K562 (cell line): Measurements from ENCODE around the gene PCSK5. TPM values are rescaled to one million over a fixed set of nuclear protein-coding genes. Genes with fewer than 3 reads are reported as not detected.

Source experiments
- ATAC-seq: fragments of 200-7000 bp; cut with Tn5 transposase; 3 replicates; pipeline ENCODE4 v1.9.1; 2020; ENCODE audit warnings: moderate library complexity
- BruUV-seq: library from RNA; stranded (reverse); fragments of 400-500 nt; replicated peaks from 2 replicates; lab custom pipeline; 2021; lab: Mats Ljungman, UMichigan
- CTCF ChIA-PET: fragments of 300-600 bp; formaldehyde crosslinking; extraction: SDS; loops from one replicate; lab custom pipeline; 2021; ENCODE audit warnings: low intra/inter-chr PET ratio; lab: Yijun Ruan, JAX
- POLR2A ChIA-PET: fragments of 300-600, 350-650 bp; sonication (Branson Sonifier 250); formaldehyde crosslinking; extraction: SDS; loops from one replicate; lab custom pipeline; 2021; ENCODE audit warnings: antibody characterized with exemption, inconsistent platforms; lab: Yijun Ruan, JAX
- DNase-seq, 4 experiments: peaks; one replicate each; pipeline versions ENCODE4 v3.0.0 to v3.0.0-alpha.2; 2011 to 2018; ENCODE audit warnings: low spot score in 3 of 4, mixed read lengths in 3 of 4; ENCODE audit errors: extremely low read depth in 1 of 4
- FAIRE-seq: peaks from 2 replicates; lab custom pipeline; 2011; peaks lifted over from hg19 to GRCh38; lab: Jason Lieb, UNC
- H2AFZ ChIP-seq: 2 replicates; pipeline ENCODE4 v1.6.0; 2011; ENCODE audit warnings: low read depth, low read length, control low read depth, inconsistent platforms
- H3K27ac ChIP-seq: fragments of 200-600 bp; 3 replicates; pipeline ENCODE4 v1.8.0; 2011; ENCODE audit warnings: low read depth, mild to moderate bottlenecking, control low read depth, inconsistent platforms, low read length, moderate library complexity, mixed read lengths; ENCODE audit errors: extremely low read depth
- H3K27me3 ChIP-seq, 2 experiments: fragments of 300-600 bp in 1 of 2; 2 replicates in 1 of 2; 3 replicates in 1 of 2; pipeline versions ENCODE4 v1.6.0 to v1.8.0; 2011; ENCODE audit warnings: inconsistent platforms in 2 of 2, low read length in 2 of 2, mild to moderate bottlenecking in 1 of 2, mixed read lengths in 1 of 2, moderate library complexity in 1 of 2; ENCODE audit not compliant: control insufficient read depth in 2 of 2, insufficient read depth in 2 of 2
- H3K36me3 ChIP-seq: fragments of 300-600 bp; 3 replicates; pipeline ENCODE4 v1.8.0; 2011; ENCODE audit warnings: mild to moderate bottlenecking, low read length, inconsistent platforms; ENCODE audit not compliant: control insufficient read depth, insufficient read depth
- H3K4me1 ChIP-seq, 2 experiments: fragments of 200-600 bp in 1 of 2; replicated peaks in 1 of 2; 2 replicates in 1 of 2; 3 replicates in 1 of 2; pipeline versions ENCODE4 v1.5.1 to v1.8.0; 2011; ENCODE audit warnings: inconsistent platforms in 2 of 2, low read length in 2 of 2, mild to moderate bottlenecking in 1 of 2, mixed read lengths in 1 of 2, moderate library complexity in 1 of 2; ENCODE audit not compliant: control insufficient read depth in 2 of 2, insufficient read depth in 2 of 2
- H3K4me2 ChIP-seq: 2 replicates; pipeline ENCODE4 v1.6.1; 2011; ENCODE audit warnings: low read length, control low read depth, inconsistent platforms, mixed read lengths; ENCODE audit not compliant: insufficient read depth
- H3K4me3 ChIP-seq: fragments of 200-600 bp; sonication (generic), shearing (Covaris generic); 2 replicates; pipeline ENCODE4 v1.5.1; 2016; ENCODE audit warnings: control low read depth, inconsistent platforms
- H3K79me2 ChIP-seq: fragments of 200-600 bp; 3 replicates; pipeline ENCODE4 v1.8.0; 2011; ENCODE audit warnings: low read length, inconsistent platforms; ENCODE audit not compliant: control insufficient read depth, insufficient read depth
- H3K9ac ChIP-seq, 2 experiments: 2 replicates each; pipeline versions ENCODE4 v1.6.0 to v1.6.1; 2011; ENCODE audit warnings: low read depth in 2 of 2, low read length in 2 of 2, control low read depth in 1 of 2, inconsistent platforms in 1 of 2, mild to moderate bottlenecking in 1 of 2, mixed read lengths in 1 of 2; ENCODE audit not compliant: insufficient read depth in 1 of 2
- H3K9me1 ChIP-seq: one replicate; pipeline ENCODE4 v1.6.0; 2011; ENCODE audit warnings: inconsistent platforms, mild to moderate bottlenecking, low read length, moderate library complexity; ENCODE audit not compliant: control insufficient read depth, insufficient read depth
- H3K9me3 ChIP-seq: replicated peaks from 2 replicates; pipeline ENCODE4 v1.5.1; 2011; ENCODE audit warnings: low read depth, low read length, inconsistent platforms; ENCODE audit not compliant: control insufficient read depth, insufficient read depth
- H4K20me1 ChIP-seq: replicated peaks from 2 replicates; pipeline ENCODE4 v1.6.1; 2011; ENCODE audit warnings: low read length, inconsistent platforms, mixed read lengths; ENCODE audit not compliant: control insufficient read depth, insufficient read depth
- BCLAF1 ChIP-seq, 2 experiments: fragments of 450-650 bp in 1 of 2; IDR thresholded peaks; 2 replicates each; pipeline ENCODE4 v1.6.1; 2011 to 2017; ENCODE audit warnings: low read depth in 2 of 2, antibody characterized with exemption in 1 of 2, borderline replicate concordance in 1 of 2, low read length in 1 of 2, mild to moderate bottlenecking in 1 of 2, mixed read lengths in 1 of 2; ENCODE audit not compliant: control insufficient read depth in 1 of 2
- E2F6 ChIP-seq, 2 experiments: IDR thresholded peaks; 2 replicates each; pipeline ENCODE4 v1.6.1; 2011; ENCODE audit warnings: borderline replicate concordance in 1 of 2, control low read depth in 1 of 2, low read depth in 1 of 2, low read length in 1 of 2, mild to moderate bottlenecking in 1 of 2, mixed read lengths in 1 of 2, moderate library complexity in 1 of 2; ENCODE audit not compliant: insufficient read depth in 1 of 2, insufficient read length in 1 of 2, poor library complexity in 1 of 2, severe bottlenecking in 1 of 2; ENCODE audit errors: extremely low read depth in 1 of 2
- HMBOX1 ChIP-seq: sonication (generic); IDR thresholded peaks from 2 replicates; pipeline ENCODE4 v1.6.1; 2016
- NR2F6 ChIP-seq: fragments of 450-650 bp; formaldehyde crosslinking; IDR thresholded peaks from 2 replicates; pipeline ENCODE4 v1.4.0; 2020; ENCODE audit warnings: mild to moderate bottlenecking
- ZBTB1 ChIP-seq: sonication (generic); formaldehyde crosslinking; IDR thresholded peaks from 2 replicates; pipeline ENCODE4 v1.8.1; 2023; ENCODE audit warnings: missing genetic modification reagents, low read depth, mild to moderate bottlenecking, borderline replicate concordance
- ZFP91 ChIP-seq: sonication (generic); formaldehyde crosslinking; IDR thresholded peaks from 2 replicates; pipeline ENCODE4 v1.8.0; 2022; ENCODE audit warnings: mild to moderate bottlenecking, missing genetic modification reagents
- ZNF445 ChIP-seq: fragments of 250-450 bp; sonication (Bioruptor Pico); IDR thresholded peaks from 2 replicates; pipeline ENCODE4 v1.4.0; 2020; ENCODE audit warnings: low read depth, mild to moderate bottlenecking, moderate library complexity
- ZSCAN32 ChIP-seq: fragments of 450-650 bp; formaldehyde crosslinking; IDR thresholded peaks from 2 replicates; pipeline ENCODE4 v1.4.0; 2020; ENCODE audit warnings: mild to moderate bottlenecking, moderate library complexity
- WGBS: fragments of 100-300 bp; shearing (Covaris generic); methylation state at CpG from one replicate; pipeline ENCODE4 v1.1.6; 2016; ENCODE audit warnings: low coverage, mixed read lengths; ENCODE audit not compliant: insufficient coverage; ENCODE audit errors: missing lambda C conversion rate; 5-methylcytosine and 5-hydroxymethylcytosine counted together
- in situ Hi-C: fragments of 300-500 bp; cut with MboI; formaldehyde crosslinking; loops from 4 replicates; pipeline ENCODE4 v1.15.0; 2018; ENCODE audit warnings: inconsistent platforms, mixed read lengths
- intact Hi-C: fragments of 100-400 bp; cut with micrococcal nuclease; formaldehyde crosslinking; loops from 2 replicates; pipeline ENCODE4 v1.14.2; 2022
- polyA plus RNA-seq, 8 experiments: library from polyadenylated mRNA; depleted of rRNA in 4 of 8; stranded (reverse) in 5 of 8; unstranded in 3 of 8; fragments of >200 nt; fragmentation: Nextera tagmentation in 2 of 8; fragmentation: Illumina TruSeq in 1 of 8; extraction: Ambion mirVana in 2 of 8; extraction: Trizol in 1 of 8; gene quantifications; 2 replicates each; pipeline versions ENCODE4 v1.2.1 to v1.2.3, GENCODE V29; 2011 to 2014; ENCODE audit warnings: inconsistent platforms in 1 of 8, missing spikeins in 1 of 8
- total RNA-seq, 7 experiments: library from RNA; depleted of rRNA in 6 of 7; stranded (reverse); fragments of >200 nt in 6 of 7; fragmentation: Illumina TruSeq in 2 of 7; extraction: Trizol in 2 of 7; gene quantifications; 2 replicates each; pipeline versions ENCODE4 v1.2.1 to v1.2.3, GENCODE V29; 2011 to 2021; ENCODE audit warnings: low replicate concordance in 1 of 7

The PCSK5 gene
- total and polyA plus RNA-seq, 9 of the 15 experiments (the other 6 are each of a cell fraction or from before 2014, with no cell fraction given), result not detected

- H3K4me2 ChIP-seq, result no peak overlapping the region
- H4K20me1 ChIP-seq, result no peaks in the 10 kb centered on the region
- DNase-seq, result no peak
- no peaks in the 10 kb centered on the region; a peak in 1 of 5 replicates for H3K4me1 ChIP-seq
- no peaks in the 10 kb centered on the region for H3K79me2 ChIP-seq
- ATAC-seq, result no peak
- no TSS peak for BruUV-seq
- no peak overlapping the region for H3K27ac ChIP-seq
- CTCF ChIA-PET, result no interaction called here
- H2AFZ ChIP-seq, result no peak overlapping the region
- in situ Hi-C loops, result no loop called here
- no peak overlapping the region for H3K4me3 ChIP-seq
- H3K27me3 ChIP-seq, result peaks cover 0 to 11% of the 10 kb centered on the region in 2 experiments; a peak in 2 of 5 replicates
- no peak for TF ChIP-seq ZFP91 (CRISPR knock-in tag)
- no peak for TF ChIP-seq ZSCAN32 (CRISPR knock-in tag)
- TF ChIP-seq E2F6 (IDR thresholded peaks at IDR 0.05; ENCODE audit: borderline replicate concordance in 1 of 2, extremely low read depth in 1 of 2, insufficient read depth in 1 of 2, insufficient read length in 1 of 2, low read depth in 1 of 2, low read length in 1 of 2, poor library complexity in 1 of 2, severe bottlenecking in 1 of 2), result no peak
- no peak for TF ChIP-seq ZNF445 (CRISPR knock-in tag)
- TF ChIP-seq BCLAF1 (IDR thresholded peaks at IDR 0.05; ENCODE audit: borderline replicate concordance in 1 of 2, control insufficient read depth in 1 of 2, low read depth in 2 of 2, low read length in 1 of 2), result no peak
- TF ChIP-seq HMBOX1, result no peak
- TF ChIP-seq NR2F6 (CRISPR knock-in tag), result no peak
- TF ChIP-seq ZBTB1, result no peak
- TF ChIP-seq, all 486 proteins: peak for 0
- no peak overlapping the region for H3K9ac ChIP-seq
- H3K36me3 ChIP-seq, result no peaks in the 10 kb centered on the region
- POLR2A ChIA-PET, result interaction anchor here (0.6 kb wide), 1 partner anchor 14 kb away, joined by 3 read pairs; no protein-coding TSS in a partner anchor
- intact Hi-C loops, result no loop called here
- no peaks in the 10 kb centered on the region for H3K9me1 ChIP-seq
- H3K9me3 ChIP-seq, result no peaks in the 10 kb centered on the region
- FAIRE-seq, result no peak
- WGBS, result no CpG with 5 or more reads among the region's 1 CpG
Observed at GRCh38 chr9:76336027-76336426, 445.6 kb downstream of the PCSK5 start.
